ENCODE measurements around the gene EQTN. TPM values are rescaled to one million over a fixed set of nuclear protein-coding genes. Genes with fewer than 3 reads are reported as not detected.

Gene EQTN
- total and polyA plus RNA-seq, 9 donors = 0.23 to 2.3 (median 0.99) TPM; not detected in 1

Other genes starting within 250 kb of the EQTN start
- 10 to 100 TPM in 1 of 7 donors, 1 to 10 TPM in 6; 2.0 to 10.5 (median 4.0) TPM for gene TEK, start 187.9 kb downstream of the EQTN start, total RNA-seq
- gene TEK, start 187.9 kb downstream of the EQTN start, polyA plus RNA-seq = 10 to 100 TPM in 1 of 2 donors, 1 to 10 TPM in 1; 7.7 to 22.2 TPM
- gene IFNK, start 227.1 kb upstream of the EQTN start, total RNA-seq = not detected
- not detected for gene IFNK, start 227.1 kb upstream of the EQTN start, polyA plus RNA-seq
- 10 to 100 TPM; 19.3 to 68.2 (median 28.1) TPM for gene MOB3B, start 232.7 kb upstream of the EQTN start, total RNA-seq
- 10 to 100 TPM; 16.3 to 31.6 TPM for gene MOB3B, start 232.7 kb upstream of the EQTN start, polyA plus RNA-seq

Measured in ovary (tissue), 9 donors.